Measurements from ENCODE around the gene KCNMA1.
"Not testable (repeated sequence)": the region's sequence is repeated elsewhere in the genome, so short reads cannot be mapped to it uniquely, and the experiment has no call there.

Gene KCNMA1

GRCh38 chr10:77526868-77527617 is 110.6 kb downstream of the KCNMA1 start:
- peak; percentile 73 for DNase-seq

- DNase-seq: no peak
Measured at GRCh38 chr10:77524281-77524711, 113.3 kb downstream of the KCNMA1 start.

- no peak for DNase-seq
Measured at GRCh38 chr10:77522268-77522809, 115.3 kb downstream of the KCNMA1 start.

- no peak for DNase-seq
Measured at GRCh38 chr10:77520995-77521394, 116.6 kb downstream of the KCNMA1 start.

- no peak for DNase-seq
Measured at GRCh38 chr10:77520290-77520689, 117.3 kb downstream of the KCNMA1 start.

GRCh38 chr10:77519791-77520190 is 117.8 kb downstream of the KCNMA1 start:
- DNase-seq: not testable (repeated sequence)

GRCh38 chr10:77518910-77519274 is 118.7 kb downstream of the KCNMA1 start:
- DNase-seq: no peak

- no peak for DNase-seq
Measured at GRCh38 chr10:77518241-77518909, 119.2 kb downstream of the KCNMA1 start.

- DNase-seq: no peak
Measured at GRCh38 chr10:77516575-77516974, 121.0 kb downstream of the KCNMA1 start.

- DNase-seq: no peak
Measured at GRCh38 chr10:77514870-77515269, 122.7 kb downstream of the KCNMA1 start.

GRCh38 chr10:77513781-77514331 is 123.8 kb downstream of the KCNMA1 start:
- no peak for DNase-seq

- DNase-seq: no peak
Measured at GRCh38 chr10:77513220-77513619, 124.4 kb downstream of the KCNMA1 start.

- DNase-seq: no peak
Measured at GRCh38 chr10:77512219-77512578, 125.4 kb downstream of the KCNMA1 start.

- no peak for DNase-seq
Measured at GRCh38 chr10:77511498-77512218, 126.0 kb downstream of the KCNMA1 start.

GRCh38 chr10:77510695-77511094 is 126.9 kb downstream of the KCNMA1 start:
- DNase-seq: no peak

- DNase-seq: no peak
Measured at GRCh38 chr10:77510294-77510693, 127.3 kb downstream of the KCNMA1 start.

GRCh38 chr10:77509391-77509790 is 128.2 kb downstream of the KCNMA1 start:
- no peak for DNase-seq

GRCh38 chr10:77507291-77507880 is 130.2 kb downstream of the KCNMA1 start:
- DNase-seq: no peak

GRCh38 chr10:77506517-77507200 is 130.9 kb downstream of the KCNMA1 start:
- no peak for DNase-seq

- DNase-seq: no peak
Measured at GRCh38 chr10:77505431-77506334, 131.9 kb downstream of the KCNMA1 start.

- DNase-seq: no peak
Measured at GRCh38 chr10:77504873-77505257, 132.7 kb downstream of the KCNMA1 start.

Data from NCI-H1092 treated with DMSO at 0.1 percent for 48 hours (cell line).